K562 (cell line): Measurements from ENCODE around the gene PRC1. TPM values are rescaled to one million over a fixed set of nuclear protein-coding genes. Genes with fewer than 3 reads are reported as not detected.

Experiments used
- FOXJ3 ChIP-seq: sonication (generic); formaldehyde crosslinking; IDR thresholded peaks from 2 replicates; pipeline ENCODE4 v1.4.0; 2020; ENCODE audit warnings: mild to moderate bottlenecking, missing genetic modification reagents
- HMGN3 ChIP-seq: IDR thresholded peaks from 2 replicates; pipeline ENCODE4 v1.6.1; 2011; ENCODE audit warnings: borderline replicate concordance, low read depth, mild to moderate bottlenecking, mixed read lengths, low read length; ENCODE audit not compliant: insufficient read length; ENCODE audit errors: extremely low read depth
- HNRNPH1 ChIP-seq: fragments of 200-400 bp; formaldehyde crosslinking; optimal IDR thresholded peaks from 2 replicates; pipeline ENCODE3; 2017; ENCODE audit warnings: low read depth, mild to moderate bottlenecking, low read length, moderate library complexity
- KLF13 ChIP-seq: fragments of 450-650 bp; IDR thresholded peaks from 2 replicates; pipeline ENCODE4 v1.6.1; 2016; ENCODE audit warnings: missing genetic modification characterization, low read depth, mild to moderate bottlenecking, missing compliant biosample characterization, moderate library complexity, borderline replicate concordance
- NFE2 ChIP-seq: IDR thresholded peaks from 2 replicates; pipeline ENCODE4 v1.6.1; 2014; ENCODE audit warnings: antibody characterized with exemption, low read depth
- NFE2L1 ChIP-seq: fragments of 450-650 bp; IDR thresholded peaks from 2 replicates; pipeline ENCODE4 v1.6.1; 2016; ENCODE audit warnings: missing genetic modification characterization, low read depth, mild to moderate bottlenecking, missing compliant biosample characterization, moderate library complexity, borderline replicate concordance
- SIN3B ChIP-seq: fragments of 450-650 bp; IDR thresholded peaks from 2 replicates; pipeline ENCODE4 v1.6.1; 2017; ENCODE audit warnings: low read depth, mild to moderate bottlenecking, moderate library complexity
- TFAM ChIP-seq: fragments of 250-450 bp; sonication (Bioruptor Pico); conservative IDR thresholded peaks from 2 replicates; pipeline ENCODE4 v1.5.0; 2021; ENCODE audit warnings: mild to moderate bottlenecking, moderate library complexity
- ZEB2 ChIP-seq: fragments of 450-650 bp; IDR thresholded peaks from 2 replicates; pipeline ENCODE4 v1.6.1; 2016
- ZNF354B ChIP-seq: fragments of 250-450 bp; sonication (Bioruptor Pico); IDR thresholded peaks from 2 replicates; pipeline ENCODE4 v1.4.0; 2020
- ZNF766 ChIP-seq: fragments of 200-800 bp; sonication (Bioruptor generic); conservative IDR thresholded peaks from 2 replicates; pipeline ENCODE4 v1.6.1; 2016; ENCODE audit warnings: missing genetic modification characterization, missing compliant biosample characterization
- ZSCAN29 ChIP-seq: fragments of 450-650 bp; IDR thresholded peaks from 2 replicates; pipeline ENCODE4 v1.6.1; 2017
- polyA plus RNA-seq, 8 experiments: library from polyadenylated mRNA; depleted of rRNA in 4 of 8; stranded (reverse) in 5 of 8; unstranded in 3 of 8; fragments of >200 nt; fragmentation: Nextera tagmentation in 2 of 8; fragmentation: Illumina TruSeq in 1 of 8; extraction: Ambion mirVana in 2 of 8; extraction: Trizol in 1 of 8; gene quantifications; 2 replicates each; pipeline versions ENCODE4 v1.2.1 to v1.2.3, GENCODE V29; 2011 to 2014; ENCODE audit warnings: inconsistent platforms in 1 of 8, missing spikeins in 1 of 8
- total RNA-seq, 7 experiments: library from RNA; depleted of rRNA in 6 of 7; stranded (reverse); fragments of >200 nt in 6 of 7; fragmentation: Illumina TruSeq in 2 of 7; extraction: Trizol in 2 of 7; gene quantifications; 2 replicates each; pipeline versions ENCODE4 v1.2.1 to v1.2.3, GENCODE V29; 2011 to 2021; ENCODE audit warnings: low replicate concordance in 1 of 7
- TF ChIP-seq, protein P1 (sequence below): sonication (generic); formaldehyde crosslinking; IDR thresholded peaks from 2 replicates; pipeline ENCODE4 v1.8.1; 2023; ENCODE audit warnings: mild to moderate bottlenecking, missing genetic modification reagents, moderate library complexity
- TF ChIP-seq, protein P2 (sequence below): sonication (generic); formaldehyde crosslinking; IDR thresholded peaks from 2 replicates; pipeline ENCODE4 v1.8.0; 2023; ENCODE audit warnings: mild to moderate bottlenecking, missing genetic modification reagents
- TF ChIP-seq, protein P3 (sequence below): fragments of 250-450 bp; sonication (Bioruptor Pico); IDR thresholded peaks from 2 replicates; pipeline ENCODE4 v1.5.0; 2021
- TF ChIP-seq, protein P4 (sequence below): fragments of 250-450 bp; sonication (Bioruptor Pico); IDR thresholded peaks from 2 replicates; pipeline ENCODE4 v1.8.0; 2021; ENCODE audit warnings: moderate library complexity, mild to moderate bottlenecking, inconsistent platforms
- TF ChIP-seq, protein P5 (sequence below): fragments of 250-450 bp; sonication (Bioruptor Pico); IDR thresholded peaks from 2 replicates; pipeline ENCODE4 v1.4.0; 2020; ENCODE audit warnings: mild to moderate bottlenecking, moderate library complexity, borderline replicate concordance
- TF ChIP-seq, protein P6 (sequence below): fragments of 450-650 bp; IDR thresholded peaks from 2 replicates; pipeline ENCODE4 v1.6.1; 2017; ENCODE audit warnings: antibody characterized with exemption

The PRC1 gene
- total and polyA plus RNA-seq, 9 of the 15 experiments (the other 6 are each of a cell fraction or from before 2014, with no cell fraction given), result 156 to 391 (median 240) TPM

DNA sequence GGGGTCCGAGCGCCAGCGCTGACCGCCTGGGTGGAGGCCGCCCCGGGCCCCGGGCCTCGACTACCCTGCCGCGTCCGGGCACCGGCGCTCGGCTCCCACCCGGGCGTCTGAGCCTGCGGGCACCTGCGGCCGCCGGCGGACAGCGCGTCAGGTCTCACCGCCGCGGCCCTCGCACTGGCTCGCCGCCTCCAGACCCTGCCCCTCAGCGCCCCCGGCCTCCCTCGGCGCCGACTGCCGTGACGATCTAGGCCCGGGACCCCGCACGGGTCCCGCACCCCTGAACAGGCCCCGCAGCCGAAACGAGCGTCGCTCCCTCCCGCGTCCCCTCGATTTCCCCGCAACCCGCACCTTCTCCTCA, 297 bp downstream of the PRC1 start (continued):
- TF ChIP-seq NFE2L1 (tag) (no peak), TFAM (CRISPR knock-in tag) (no peak), FOXJ3 (no peak), ZSCAN29 (peak; percentile 39; the same call in 1 of the 2 replicates), NFE2 (no peak), SIN3B (0 out of 2 replicates have a peak, but pooled peaks have one; percentile 21), ZEB2 (no peak), HNRNPH1 (no peak), KLF13 (tag) (0 out of 2 replicates have a peak, but pooled peaks have one; percentile 7), ZNF354B (CRISPR knock-in tag) (no peak), ZNF766 (CRISPR knock-in tag) (0 out of 2 replicates have a peak, but pooled peaks have one; percentile 25), HMGN3 (peak; percentile 5)
- TF ChIP-seq, protein P1, sequence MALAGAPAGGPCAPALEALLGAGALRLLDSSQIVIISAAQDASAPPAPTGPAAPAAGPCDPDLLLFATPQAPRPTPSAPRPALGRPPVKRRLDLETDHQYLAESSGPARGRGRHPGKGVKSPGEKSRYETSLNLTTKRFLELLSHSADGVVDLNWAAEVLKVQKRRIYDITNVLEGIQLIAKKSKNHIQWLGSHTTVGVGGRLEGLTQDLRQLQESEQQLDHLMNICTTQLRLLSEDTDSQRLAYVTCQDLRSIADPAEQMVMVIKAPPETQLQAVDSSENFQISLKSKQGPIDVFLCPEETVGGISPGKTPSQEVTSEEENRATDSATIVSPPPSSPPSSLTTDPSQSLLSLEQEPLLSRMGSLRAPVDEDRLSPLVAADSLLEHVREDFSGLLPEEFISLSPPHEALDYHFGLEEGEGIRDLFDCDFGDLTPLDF (CRISPR knock-in tag), result no peak
- TF ChIP-seq, protein P2, sequence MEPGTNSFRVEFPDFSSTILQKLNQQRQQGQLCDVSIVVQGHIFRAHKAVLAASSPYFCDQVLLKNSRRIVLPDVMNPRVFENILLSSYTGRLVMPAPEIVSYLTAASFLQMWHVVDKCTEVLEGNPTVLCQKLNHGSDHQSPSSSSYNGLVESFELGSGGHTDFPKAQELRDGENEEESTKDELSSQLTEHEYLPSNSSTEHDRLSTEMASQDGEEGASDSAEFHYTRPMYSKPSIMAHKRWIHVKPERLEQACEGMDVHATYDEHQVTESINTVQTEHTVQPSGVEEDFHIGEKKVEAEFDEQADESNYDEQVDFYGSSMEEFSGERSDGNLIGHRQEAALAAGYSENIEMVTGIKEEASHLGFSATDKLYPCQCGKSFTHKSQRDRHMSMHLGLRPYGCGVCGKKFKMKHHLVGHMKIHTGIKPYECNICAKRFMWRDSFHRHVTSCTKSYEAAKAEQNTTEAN (CRISPR knock-in tag), result no peak
- TF ChIP-seq, protein P3, sequence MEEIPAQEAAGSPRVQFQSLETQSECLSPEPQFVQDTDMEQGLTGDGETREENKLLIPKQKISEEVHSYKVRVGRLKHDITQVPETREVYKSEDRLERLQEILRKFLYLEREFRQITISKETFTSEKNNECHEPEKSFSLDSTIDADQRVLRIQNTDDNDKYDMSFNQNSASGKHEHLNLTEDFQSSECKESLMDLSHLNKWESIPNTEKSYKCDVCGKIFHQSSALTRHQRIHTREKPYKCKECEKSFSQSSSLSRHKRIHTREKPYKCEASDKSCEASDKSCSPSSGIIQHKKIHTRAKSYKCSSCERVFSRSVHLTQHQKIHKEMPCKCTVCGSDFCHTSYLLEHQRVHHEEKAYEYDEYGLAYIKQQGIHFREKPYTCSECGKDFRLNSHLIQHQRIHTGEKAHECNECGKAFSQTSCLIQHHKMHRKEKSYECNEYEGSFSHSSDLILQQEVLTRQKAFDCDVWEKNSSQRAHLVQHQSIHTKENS, result no peak
- TF ChIP-seq, protein P4, sequence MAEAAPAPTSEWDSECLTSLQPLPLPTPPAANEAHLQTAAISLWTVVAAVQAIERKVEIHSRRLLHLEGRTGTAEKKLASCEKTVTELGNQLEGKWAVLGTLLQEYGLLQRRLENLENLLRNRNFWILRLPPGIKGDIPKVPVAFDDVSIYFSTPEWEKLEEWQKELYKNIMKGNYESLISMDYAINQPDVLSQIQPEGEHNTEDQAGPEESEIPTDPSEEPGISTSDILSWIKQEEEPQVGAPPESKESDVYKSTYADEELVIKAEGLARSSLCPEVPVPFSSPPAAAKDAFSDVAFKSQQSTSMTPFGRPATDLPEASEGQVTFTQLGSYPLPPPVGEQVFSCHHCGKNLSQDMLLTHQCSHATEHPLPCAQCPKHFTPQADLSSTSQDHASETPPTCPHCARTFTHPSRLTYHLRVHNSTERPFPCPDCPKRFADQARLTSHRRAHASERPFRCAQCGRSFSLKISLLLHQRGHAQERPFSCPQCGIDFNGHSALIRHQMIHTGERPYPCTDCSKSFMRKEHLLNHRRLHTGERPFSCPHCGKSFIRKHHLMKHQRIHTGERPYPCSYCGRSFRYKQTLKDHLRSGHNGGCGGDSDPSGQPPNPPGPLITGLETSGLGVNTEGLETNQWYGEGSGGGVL, result no peak
- TF ChIP-seq, protein P5, sequence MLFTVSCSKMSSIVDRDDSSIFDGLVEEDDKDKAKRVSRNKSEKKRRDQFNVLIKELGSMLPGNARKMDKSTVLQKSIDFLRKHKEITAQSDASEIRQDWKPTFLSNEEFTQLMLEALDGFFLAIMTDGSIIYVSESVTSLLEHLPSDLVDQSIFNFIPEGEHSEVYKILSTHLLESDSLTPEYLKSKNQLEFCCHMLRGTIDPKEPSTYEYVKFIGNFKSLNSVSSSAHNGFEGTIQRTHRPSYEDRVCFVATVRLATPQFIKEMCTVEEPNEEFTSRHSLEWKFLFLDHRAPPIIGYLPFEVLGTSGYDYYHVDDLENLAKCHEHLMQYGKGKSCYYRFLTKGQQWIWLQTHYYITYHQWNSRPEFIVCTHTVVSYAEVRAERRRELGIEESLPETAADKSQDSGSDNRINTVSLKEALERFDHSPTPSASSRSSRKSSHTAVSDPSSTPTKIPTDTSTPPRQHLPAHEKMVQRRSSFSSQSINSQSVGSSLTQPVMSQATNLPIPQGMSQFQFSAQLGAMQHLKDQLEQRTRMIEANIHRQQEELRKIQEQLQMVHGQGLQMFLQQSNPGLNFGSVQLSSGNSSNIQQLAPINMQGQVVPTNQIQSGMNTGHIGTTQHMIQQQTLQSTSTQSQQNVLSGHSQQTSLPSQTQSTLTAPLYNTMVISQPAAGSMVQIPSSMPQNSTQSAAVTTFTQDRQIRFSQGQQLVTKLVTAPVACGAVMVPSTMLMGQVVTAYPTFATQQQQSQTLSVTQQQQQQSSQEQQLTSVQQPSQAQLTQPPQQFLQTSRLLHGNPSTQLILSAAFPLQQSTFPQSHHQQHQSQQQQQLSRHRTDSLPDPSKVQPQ (CRISPR knock-in tag), result no peak
- TF ChIP-seq, protein P6, sequence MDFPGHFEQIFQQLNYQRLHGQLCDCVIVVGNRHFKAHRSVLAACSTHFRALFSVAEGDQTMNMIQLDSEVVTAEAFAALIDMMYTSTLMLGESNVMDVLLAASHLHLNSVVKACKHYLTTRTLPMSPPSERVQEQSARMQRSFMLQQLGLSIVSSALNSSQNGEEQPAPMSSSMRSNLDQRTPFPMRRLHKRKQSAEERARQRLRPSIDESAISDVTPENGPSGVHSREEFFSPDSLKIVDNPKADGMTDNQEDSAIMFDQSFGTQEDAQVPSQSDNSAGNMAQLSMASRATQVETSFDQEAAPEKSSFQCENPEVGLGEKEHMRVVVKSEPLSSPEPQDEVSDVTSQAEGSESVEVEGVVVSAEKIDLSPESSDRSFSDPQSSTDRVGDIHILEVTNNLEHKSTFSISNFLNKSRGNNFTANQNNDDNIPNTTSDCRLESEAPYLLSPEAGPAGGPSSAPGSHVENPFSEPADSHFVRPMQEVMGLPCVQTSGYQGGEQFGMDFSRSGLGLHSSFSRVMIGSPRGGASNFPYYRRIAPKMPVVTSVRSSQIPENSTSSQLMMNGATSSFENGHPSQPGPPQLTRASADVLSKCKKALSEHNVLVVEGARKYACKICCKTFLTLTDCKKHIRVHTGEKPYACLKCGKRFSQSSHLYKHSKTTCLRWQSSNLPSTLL, result no peak
